ENCODE measurements around the gene C22orf39.
A peak's percentile ranks its signal among the peaks of the same experiment; 100 is the strongest.
"Not testable (repeated sequence)": the region's sequence is repeated elsewhere in the genome, so short reads cannot be mapped to it uniquely, and the experiment has no call there.

Gene C22orf39

DNA sequence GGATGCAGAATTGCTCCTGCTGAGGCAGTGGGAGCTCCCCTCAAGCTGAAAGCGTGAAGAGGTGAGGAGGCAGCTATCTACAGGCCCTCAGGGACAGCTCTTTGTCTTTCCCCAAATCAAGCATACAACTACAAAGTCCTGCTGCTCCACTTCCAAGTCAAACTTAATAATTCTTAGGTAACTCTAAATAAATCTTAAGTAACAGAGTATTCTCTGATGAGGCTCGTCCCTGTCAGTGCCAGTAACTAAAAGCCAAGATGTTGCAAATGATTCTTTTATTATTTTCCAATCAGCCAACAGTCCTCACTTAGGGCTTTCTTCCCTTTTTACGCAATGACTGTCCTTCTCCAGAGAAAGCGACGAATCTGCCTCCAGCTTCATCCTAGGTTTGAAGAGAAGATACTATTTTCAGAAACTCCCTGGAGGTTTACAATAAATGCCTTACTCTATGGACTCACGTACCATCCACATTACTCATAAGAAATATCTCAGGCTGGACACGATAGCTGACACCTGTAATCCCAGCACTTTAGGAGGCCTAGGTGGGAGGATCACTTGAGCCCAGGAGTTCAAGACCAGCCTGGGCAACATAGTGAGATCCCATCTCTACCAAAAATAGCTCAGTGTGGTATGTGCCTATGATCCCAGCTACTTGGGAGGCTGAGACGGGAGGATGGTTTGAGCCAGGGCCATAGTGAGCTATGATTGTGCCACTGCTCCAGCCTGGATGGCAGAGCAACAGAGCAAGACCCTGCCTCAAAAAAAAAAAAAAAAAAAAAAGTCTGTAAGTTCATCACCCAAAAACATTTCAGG is 3.1 kb upstream of the C22orf39 start:
- DNase-seq: no peak

DNA sequence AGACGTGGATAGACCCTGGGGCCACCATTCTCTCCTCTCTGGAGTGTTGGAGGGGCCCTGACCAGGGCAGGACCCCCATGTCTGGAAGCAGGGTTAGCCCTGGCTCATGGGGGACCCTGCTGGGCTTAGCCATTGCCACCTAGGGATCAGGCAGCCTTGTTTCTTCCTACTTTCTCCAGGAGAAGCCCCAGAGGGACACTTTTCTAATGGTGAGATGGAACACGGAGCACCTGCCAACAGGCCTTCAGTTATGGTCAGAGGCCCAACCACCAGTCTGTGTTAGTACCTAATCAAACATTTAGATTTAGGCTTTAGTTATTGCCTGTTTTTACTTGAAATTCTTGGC is 1.9 kb upstream of the C22orf39 start:
- no peak for DNase-seq

DNA sequence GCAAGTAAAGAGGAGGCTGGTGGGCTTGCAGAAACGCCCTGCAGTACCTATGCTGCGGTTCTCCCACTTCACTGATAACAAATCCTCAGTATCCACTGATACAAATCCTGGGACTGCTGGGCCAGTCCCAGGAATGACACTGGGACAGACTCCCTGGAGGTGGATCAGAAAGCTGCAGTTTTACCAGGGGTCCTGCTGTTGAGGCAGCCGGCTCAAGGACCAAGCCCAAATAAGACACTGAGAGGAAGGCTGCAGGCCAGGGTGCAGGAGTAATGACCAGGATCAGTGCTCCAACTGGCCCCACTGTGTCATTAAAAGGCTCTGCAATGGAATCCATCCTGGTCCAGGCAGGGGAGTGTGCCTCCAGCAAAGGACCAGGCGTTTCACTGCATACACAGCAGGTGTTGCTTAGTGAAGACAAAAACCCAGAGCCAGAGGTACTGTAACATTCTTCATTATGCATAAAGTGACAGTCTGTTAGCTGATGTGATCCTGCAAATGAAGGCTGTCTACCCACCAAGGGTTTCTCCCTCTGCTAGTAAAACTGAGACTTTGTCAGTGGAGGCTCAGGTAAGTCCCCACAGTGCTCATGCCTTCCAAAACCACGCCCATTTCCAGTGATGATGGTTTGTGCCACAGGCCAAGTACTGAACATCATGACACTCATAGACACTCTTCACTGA is 1.4 kb upstream of the C22orf39 start:
- no peak for DNase-seq

DNA sequence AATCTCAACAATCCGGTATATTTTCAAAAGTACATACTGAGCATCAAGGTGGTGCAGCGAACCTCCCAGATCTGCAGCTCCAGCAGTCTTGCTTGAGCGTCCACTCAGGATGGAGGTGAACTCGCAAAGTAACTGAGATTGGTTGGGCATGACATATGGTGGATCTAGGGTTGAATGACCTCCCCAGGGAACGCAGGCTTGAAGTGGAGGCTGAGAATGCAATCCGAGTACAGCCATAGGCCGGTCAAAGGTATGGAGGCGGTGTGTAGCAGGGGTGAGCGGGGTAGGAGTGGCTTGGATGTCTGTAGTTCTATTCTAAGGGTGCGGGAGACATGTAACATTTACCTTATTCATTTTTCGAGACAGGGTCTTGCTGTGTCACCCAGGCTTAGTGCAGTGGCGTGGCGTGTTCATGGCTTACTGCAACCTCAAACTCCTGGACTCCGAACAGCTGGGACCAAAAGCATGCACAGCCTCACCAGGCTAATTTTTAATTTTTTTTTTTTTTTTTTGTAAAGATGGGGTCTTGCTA is 631 bp upstream of the C22orf39 start:
- DNase-seq: no peak

DNA sequence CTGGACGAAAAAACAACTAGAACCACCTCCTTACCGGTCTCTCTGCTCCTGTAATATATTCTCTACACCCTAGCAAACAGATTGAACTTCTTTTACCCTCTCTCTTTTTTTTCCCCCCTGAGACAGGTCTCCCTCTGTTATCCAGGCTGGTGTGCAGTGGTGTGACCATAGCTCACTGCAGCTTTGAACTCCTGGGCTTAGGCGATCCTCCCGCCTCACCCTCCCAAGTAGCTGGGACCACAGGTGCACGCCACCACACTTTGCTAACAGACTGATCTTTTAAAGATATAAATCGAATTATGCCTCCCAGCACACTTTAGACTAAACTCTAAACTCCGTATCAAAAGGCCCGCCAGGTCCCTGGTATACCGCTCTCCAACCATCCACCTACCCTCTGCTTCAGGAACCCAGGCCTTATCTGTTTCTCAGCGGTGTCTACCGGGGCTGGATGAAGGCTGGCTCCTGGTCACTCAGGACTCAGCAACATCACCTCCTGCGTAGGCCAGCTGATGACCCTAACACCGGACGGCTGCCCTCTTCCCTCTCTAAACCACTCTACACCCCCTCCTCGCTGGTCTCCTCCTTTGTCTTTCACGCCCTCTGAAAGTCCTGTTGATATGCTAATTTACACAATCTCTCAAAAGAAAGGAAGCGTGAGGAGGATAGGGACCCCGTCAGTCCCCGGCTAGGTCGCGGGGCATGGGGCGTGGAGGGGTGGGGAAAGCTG is 745 bp downstream of the C22orf39 start:
- peak; percentile 24 for DNase-seq

DNA sequence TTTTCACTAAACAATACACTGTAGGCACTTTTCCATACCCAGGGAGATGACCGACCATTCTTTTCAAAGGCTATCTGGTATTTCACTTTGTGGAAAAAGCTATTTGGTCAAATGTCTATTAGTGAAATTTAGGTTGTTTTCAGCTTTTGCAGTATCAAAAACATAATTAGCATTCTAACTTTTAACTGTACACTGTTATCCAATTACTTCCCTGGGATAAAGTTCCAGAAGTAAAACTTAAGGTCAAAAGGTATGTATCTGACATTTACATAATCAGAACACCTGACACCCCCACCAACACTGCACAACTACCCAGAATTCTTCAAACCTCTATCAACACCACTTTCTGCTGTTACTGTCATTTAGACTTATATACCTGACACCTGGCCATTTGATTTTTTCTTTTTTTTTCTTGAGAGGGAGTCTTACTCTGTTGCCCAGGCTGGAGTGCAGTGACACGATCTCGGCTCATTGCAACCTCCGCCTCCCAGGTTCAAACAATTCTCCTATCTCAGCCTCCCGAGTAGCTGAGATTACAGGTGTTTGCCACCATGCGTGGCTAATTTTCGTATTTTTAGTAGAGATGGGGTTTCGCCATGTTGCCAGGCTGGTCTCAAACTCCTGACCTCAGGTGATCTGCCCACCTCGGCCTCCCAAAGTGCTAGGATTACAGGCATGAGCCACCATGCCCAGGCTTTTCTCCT is 2.1 kb downstream of the C22orf39 start:
- DNase-seq: not testable (repeated sequence)

DNA sequence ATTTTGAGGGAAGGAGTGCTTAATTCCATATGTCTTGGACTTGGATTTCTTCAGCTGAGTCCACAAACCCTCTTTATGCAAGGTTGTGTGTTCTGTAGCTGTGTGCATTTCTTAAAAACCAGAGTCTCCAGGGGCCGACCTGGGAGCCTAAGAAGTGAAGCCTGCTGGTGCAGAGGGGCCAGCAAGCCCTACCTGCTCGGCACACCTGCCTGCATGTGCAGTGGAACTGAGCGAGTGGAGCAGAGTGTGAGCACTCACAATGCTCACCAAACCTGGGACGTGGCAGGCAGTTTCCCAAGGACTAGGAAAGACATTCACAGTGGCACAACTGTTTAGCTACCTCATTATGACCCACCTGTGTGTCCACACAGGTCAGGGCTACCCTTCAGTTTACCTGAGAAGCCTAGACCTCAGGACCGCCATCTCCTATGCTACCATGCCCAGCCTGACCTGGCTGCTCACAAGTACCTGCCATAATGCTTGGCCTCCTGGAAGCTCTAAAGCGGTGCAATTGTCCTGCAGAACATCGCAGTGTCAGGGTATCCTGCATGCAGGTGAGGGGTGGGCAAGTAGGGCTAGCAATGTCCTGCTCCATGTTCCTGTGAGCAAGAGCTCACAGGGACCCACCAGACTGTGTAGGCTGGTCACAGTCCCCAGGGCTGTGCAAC is 3.8 kb downstream of the C22orf39 start:
- no peak for DNase-seq

DNA sequence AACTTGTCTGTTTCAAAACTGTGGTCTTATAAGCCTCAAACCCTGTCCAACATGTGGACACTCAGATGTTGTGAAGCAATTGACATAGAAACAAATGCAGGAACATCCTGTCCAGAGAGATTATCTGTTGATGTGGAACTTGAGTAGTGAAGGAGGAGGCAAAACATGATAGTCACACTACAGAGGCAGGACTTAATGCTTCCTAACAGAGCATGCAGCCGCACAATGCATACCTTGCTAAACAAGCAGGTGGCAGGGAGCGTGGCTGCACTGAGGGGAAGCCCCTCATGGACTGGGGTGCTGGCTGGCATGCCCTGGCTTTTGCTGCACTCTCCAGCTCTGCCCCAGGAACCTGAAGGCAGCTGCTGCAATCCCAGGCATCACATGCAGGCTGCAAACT is 5.3 kb downstream of the C22orf39 start:
- no peak for DNase-seq

DNA sequence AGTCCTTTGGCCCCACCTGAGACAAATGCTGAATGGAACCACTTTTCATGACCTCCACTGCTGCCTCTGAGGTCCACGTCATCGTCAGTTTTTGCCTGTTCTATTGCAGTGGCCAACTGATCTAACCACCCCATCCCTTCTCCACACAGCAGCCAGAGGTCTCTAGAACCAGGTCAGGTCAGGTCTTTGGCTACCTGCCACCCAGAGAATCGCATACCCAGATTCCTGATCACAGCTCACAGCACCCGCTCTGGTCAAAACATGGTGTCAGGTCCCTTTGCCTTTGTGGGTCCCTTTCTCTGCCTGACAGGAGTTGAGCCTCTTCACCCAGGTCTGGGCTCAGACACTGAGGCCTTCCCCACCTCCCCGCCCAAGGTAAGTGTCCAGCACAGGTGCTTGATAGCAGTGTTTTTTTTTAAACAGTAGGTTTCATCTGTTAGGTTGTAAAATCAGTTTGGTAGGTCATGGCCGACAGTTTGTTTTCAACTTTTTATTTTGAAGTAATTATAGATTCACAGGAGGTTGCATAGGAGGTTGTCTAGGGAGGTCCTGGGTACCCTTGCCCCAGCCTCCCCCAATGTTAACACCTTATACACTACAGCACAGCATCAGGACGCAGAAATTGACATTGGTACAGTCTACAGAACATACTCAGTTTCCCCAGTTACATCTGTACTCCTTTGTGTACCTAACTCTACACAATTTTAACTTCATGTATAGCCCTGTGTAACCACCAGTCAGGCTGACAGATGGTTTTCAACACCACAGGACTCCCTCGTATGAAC is 6.9 kb downstream of the C22orf39 start:
- DNase-seq: no peak

DNA sequence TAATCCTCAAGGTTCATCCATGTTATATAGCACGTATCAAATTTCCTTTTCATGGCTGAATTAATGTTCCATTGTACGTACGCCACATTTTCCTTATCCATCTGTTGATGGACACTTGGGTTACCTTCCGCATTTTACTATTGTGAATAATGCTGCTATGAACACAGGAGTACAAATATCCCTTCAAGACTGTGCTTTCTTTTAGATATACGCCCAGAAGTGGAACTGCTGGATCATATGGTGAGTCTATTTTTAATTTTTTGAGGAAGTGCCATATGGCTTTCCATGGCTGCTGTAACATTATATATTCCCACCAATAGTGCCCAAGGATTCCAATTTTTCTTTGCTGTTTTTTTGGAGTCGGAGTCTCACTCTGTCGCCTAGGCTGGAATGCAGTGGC is 9.2 kb downstream of the C22orf39 start:
- no peak for DNase-seq

DNA sequence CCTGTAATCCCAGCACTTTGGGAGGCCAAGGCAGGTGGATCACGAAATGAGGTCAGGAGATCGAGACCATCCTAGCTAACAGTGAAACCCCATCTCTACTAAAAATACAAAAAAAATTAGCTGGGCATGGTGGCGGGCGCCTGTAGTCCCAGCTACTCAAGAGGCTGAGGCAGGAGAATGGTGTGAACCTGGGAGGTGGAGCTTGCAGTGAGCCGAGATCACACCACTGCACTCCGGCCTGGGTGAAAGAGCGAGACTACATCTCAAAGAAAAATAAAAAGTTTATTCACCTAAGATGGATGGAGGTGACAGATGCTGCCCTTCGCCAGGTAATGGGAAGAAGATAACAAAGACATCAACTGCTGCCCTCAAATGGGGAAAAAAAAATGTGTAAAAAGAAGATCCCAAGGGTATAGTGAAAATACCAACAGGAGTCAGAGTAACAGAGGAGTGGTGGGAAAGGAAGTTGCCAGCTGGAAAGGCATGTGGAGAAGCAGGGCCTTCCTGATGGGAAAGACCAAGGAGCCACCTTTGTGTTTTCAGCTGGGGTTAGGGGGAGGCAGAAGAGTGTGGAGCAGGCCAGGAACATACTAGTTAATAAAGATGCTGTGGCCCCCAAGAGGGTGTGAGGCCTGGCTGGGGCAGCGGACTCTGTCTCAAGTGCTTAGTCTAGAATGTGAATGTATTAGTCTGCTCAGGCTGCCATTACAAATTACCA is 10.9 kb downstream of the C22orf39 start:
- DNase-seq: not testable (repeated sequence)

DNA sequence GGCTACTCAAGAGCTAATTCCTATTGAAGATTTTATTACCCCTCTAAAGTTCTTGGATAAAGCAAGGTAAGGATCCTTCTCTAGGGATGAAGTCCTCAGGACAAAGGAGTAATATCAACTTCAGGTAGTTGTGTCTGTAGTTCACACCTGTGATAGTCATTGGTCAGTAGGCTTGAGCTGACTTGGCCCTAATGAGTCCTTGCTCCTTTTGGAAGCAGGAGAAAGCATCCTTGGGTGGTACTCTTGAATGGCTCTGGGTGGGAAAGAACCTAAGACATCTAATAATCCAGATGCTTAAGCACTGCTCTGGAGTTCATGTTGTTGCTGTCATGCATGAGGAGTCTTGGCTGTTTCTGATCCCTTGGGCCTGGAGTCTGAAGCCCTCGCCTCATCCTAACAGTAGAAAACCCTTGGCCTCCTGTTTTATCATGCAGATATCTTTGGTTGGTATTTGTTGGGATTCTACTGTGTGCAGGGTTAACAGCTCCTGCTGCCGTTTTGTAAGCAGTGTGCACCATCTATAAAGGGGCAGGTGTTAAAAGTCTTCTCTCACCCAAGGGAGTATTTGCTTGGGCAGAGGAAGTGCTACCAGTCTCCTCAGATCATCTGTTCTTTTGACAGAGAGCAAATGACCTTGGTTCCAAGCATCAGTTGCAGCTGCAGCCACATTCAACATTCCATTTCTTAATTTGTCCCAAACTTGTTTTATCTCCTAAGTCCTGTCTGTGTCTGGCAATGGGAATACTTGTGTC is 12.5 kb downstream of the C22orf39 start:
- DNase-seq: no peak

DNA sequence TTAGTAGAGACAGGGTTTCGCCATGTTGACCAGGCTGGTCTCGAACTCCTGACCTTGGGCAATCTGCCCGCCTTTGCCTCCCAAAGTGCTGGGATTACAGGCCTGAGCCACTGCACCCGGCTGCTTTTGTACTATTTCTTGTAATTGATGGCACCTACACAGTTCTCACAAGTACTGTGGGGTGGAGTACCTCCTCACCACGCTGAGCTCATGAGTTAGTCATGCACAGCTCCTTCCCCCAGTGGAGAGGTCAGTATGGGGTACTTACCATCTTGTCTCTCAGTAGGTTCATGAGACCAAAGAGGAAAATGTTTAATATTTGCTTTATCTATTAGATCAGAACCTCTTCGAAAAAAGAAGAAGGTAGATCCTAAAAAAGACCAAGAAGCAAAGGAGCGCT is 13.1 kb downstream of the C22orf39 start:
- no peak for DNase-seq

DNA sequence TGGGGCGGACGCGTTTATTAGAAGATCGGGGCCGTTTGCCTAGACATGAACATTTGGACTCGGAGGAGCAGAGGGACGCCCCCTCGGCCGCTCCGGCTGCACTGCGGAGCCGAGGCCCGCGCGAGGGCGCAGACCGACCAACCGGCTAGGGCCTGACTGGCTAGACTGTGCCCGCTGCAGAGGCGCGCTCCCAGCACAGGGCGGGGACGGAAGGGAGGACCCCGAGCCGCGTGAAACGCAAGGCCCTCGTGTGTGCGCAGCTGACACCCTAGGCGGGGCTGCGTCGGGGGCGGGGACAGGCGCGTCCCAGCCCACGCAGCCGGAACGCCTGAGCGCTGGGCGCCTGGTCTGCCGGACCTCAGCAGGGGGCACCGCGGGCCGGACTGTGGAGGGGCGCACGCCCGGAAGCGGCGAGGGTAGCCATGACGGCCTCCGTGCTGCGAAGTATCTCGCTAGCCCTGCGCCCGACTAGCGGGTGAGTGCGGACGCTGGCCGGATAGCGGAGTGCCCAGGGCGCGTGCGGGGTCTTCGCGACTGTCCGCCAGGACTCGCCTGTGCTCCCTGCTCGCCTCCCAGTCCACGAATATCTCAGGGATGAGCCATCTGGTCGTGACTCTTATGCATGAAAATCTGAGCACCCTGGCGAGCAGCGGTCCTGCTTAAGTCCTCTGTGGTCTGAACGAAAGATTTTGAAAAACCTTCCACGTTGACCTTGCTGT is 15.2 kb downstream of the C22orf39 start, which contains the start of gene MRPL40:
Gene MRPL40 (plus strand): TSS at position 413 of the 719 bp plus-strand sequence. CDS start 10 bp downstream, at position 423.
- DNase-seq: peak; percentile 88

DNA sequence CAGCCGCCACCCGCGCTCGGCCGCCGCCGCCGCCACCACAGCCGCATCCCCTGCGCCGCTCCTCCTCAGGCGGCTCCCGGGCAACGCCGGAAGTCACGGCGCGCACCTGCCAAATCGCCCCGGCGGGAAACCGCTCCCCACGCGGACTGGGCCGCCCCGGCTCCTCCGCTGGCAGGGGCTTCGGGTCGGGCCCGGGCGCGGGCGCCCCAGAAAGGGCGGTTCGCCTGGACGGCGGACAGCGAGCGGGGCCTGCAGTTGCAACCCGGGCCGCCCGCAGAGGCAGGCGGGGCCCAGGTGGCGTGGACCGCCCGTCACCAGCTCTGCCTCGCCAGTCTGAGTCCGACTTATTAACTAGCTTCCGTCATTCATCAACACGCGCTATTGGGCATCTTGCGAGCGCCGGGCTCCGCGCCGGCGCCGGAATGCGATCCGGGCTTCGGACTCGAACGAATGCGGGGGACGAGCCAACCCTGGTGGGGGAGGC is 15.8 kb downstream of the C22orf39 start, which contains the start of gene HIRA:
Gene HIRA (minus strand): TSS at position 85 of the 484 bp plus-strand sequence. CDS start 257 bp downstream, outside the sequence.
- DNase-seq: peak; percentile 95

DNA sequence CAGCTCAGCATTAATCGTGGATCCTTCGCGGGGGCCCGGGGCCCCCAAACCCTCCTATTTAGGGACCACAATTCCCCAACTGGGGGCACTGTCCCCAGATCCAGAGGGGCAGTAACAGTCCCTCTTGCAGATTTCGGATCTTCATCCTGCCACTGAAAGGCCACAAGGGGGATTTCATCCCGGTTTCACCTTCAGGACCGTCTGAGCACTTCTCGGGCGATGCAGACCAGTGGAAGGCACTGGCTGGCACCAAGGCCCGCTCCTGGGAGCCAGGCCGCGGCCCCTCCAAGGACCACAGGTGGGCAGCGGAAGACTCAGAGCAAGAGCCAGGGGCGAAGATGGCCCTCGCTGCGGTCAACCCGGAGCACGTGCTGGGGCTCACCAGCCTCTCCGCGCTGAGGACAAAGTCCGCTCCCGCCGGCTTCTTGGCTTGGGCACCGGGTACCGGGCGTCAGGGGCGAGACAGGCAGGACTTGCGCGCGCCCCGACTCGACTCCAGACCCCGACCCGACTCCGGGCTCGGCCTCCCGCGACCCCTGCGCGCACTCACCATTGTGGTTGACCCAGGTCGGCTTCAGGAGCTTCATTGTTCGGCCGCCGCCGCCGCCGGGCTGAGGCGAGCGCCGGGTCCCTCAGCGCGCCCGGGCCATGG is 16.5 kb downstream of the C22orf39 start:
- peak; percentile 43 for DNase-seq

DNA sequence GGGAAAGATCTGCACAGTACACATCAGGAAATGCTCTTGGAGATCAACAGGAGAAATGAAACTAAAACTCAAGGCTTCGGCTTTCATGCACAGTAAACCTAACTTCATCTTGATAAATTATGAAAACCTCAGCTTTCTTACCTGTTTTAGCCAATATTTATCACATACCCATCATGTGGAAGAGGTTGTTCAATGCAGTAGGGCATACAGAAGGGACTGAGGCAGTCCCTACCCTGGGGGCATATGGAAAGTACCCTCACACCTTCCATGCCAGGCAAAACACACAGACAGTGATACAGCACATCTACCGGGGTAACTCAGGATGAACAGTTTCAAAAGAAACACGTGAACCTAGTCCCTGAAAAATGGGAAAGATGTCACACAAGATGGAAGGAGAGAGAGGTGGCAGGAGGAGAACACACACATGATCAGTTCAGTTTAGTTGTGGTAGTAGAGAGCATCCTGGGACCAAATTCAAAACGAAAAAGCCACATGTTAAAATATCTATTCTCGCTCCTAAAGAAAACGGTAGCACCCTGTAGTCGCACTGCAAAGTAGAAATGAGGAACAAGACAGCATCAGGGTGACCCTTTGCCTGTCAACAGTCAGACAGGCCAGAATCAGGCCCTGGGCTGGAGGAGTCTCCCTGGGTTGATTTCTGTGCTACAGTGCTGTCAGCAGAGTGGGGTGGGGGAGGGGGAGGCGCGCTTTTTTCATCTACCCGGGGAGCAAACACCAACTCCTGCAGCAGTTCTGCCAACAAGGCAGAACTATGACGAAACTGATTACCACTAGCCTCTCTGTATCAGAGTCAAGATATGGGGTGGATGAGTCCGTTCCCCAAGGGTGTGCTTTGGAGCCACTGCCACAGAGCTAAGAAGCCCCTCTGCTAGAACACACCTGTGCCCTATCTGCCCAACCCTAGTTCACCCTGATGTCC is 17.3 kb downstream of the C22orf39 start:
- DNase-seq: peak; percentile 42

Data from activated T-cell treated with anti-CD3 and anti-CD28 coated beads, Interleukin-2, amount 50 U/mL, for 1 hour (primary cell).